ENCODE results near the gene ASB1.

- TF ChIP-seq CTCF (IDR thresholded peaks at IDR 0.05), result no peak
- TF ChIP-seq POLR2A (IDR thresholded peaks at IDR 0.05), result no peak
These were observed 45.2 kb upstream of the ASB1 start for GRCh38 chr2:238381341-238382115.

Measured in body of pancreas (tissue), 4 donors.